K562 (cell line): ENCODE measurements around the gene THSD8. TPM values are rescaled to one million over a fixed set of nuclear protein-coding genes. Genes with fewer than 3 reads are reported as not detected.

Experiments used
- CHD1 ChIP-seq: fragments of 200-600 bp; sonication (generic); IDR thresholded peaks from one replicate; pipeline ENCODE4 v1.6.1; 2012; ENCODE audit warnings: mild to moderate bottlenecking, moderate library complexity, low read length, inconsistent platforms
- ESRRB ChIP-seq: fragments of 250-450 bp; sonication (Bioruptor Pico); IDR thresholded peaks from 2 replicates; pipeline ENCODE4 v1.5.0; 2020; ENCODE audit warnings: mild to moderate bottlenecking, moderate library complexity, borderline replicate concordance
- FOXK1 ChIP-seq: sonication (generic); formaldehyde crosslinking; IDR thresholded peaks from 2 replicates; pipeline ENCODE4 v1.8.0; 2022; ENCODE audit warnings: missing genetic modification reagents, mild to moderate bottlenecking, borderline replicate concordance
- FOXP1 ChIP-seq: sonication (generic); formaldehyde crosslinking; IDR thresholded peaks from 2 replicates; pipeline ENCODE4 v1.8.0; 2022; ENCODE audit warnings: mild to moderate bottlenecking, missing genetic modification reagents
- HDAC1 ChIP-seq, 2 experiments: fragments of 450-650 bp; IDR thresholded peaks; 2 replicates each; pipeline ENCODE4 v1.6.1; 2016 to 2017; ENCODE audit warnings: inconsistent platforms in 1 of 2, mild to moderate bottlenecking in 1 of 2, moderate library complexity in 1 of 2
- MED1 ChIP-seq: sonication (generic); formaldehyde crosslinking; IDR thresholded peaks from 2 replicates; pipeline ENCODE4 v1.8.1; 2023; ENCODE audit warnings: missing genetic modification reagents, borderline replicate concordance
- NFXL1 ChIP-seq: fragments of 450-650 bp; formaldehyde crosslinking; IDR thresholded peaks from 2 replicates; pipeline ENCODE4 v1.4.0; 2021; ENCODE audit warnings: mild to moderate bottlenecking
- NUFIP1 ChIP-seq: fragments of 450-650 bp; IDR thresholded peaks from 2 replicates; pipeline ENCODE4 v1.6.1; 2018; ENCODE audit not compliant: partially characterized antibody
- SLC30A9 ChIP-seq: fragments of 250-450 bp; sonication (Bioruptor Pico); IDR thresholded peaks from 2 replicates; pipeline ENCODE4 v1.8.0; 2022; ENCODE audit warnings: mild to moderate bottlenecking, moderate library complexity
- ZNF347 ChIP-seq: fragments of 450-650 bp; formaldehyde crosslinking; IDR thresholded peaks from 2 replicates; pipeline ENCODE4 v1.4.0; 2020; ENCODE audit warnings: low read depth, mild to moderate bottlenecking, moderate library complexity
- polyA plus RNA-seq, 8 experiments: library from polyadenylated mRNA; depleted of rRNA in 4 of 8; stranded (reverse) in 5 of 8; unstranded in 3 of 8; fragments of >200 nt; fragmentation: Nextera tagmentation in 2 of 8; fragmentation: Illumina TruSeq in 1 of 8; extraction: Ambion mirVana in 2 of 8; extraction: Trizol in 1 of 8; gene quantifications; 2 replicates each; pipeline versions ENCODE4 v1.2.1 to v1.2.3, GENCODE V29; 2011 to 2014; ENCODE audit warnings: inconsistent platforms in 1 of 8, missing spikeins in 1 of 8
- total RNA-seq, 7 experiments: library from RNA; depleted of rRNA in 6 of 7; stranded (reverse); fragments of >200 nt in 6 of 7; fragmentation: Illumina TruSeq in 2 of 7; extraction: Trizol in 2 of 7; gene quantifications; 2 replicates each; pipeline versions ENCODE4 v1.2.1 to v1.2.3, GENCODE V29; 2011 to 2021; ENCODE audit warnings: low replicate concordance in 1 of 7
- TF ChIP-seq, protein P1 (sequence below): sonication (generic); formaldehyde crosslinking; IDR thresholded peaks from 2 replicates; pipeline ENCODE4 v1.8.0; 2022; ENCODE audit warnings: mild to moderate bottlenecking, missing genetic modification reagents
- TF ChIP-seq, protein P2 (sequence below): fragments of 450-650 bp; formaldehyde crosslinking; IDR thresholded peaks from 2 replicates; pipeline ENCODE4 v1.4.0; 2022; ENCODE audit warnings: missing genetic modification characterization
- TF ChIP-seq, protein P3 (sequence below): sonication (generic); formaldehyde crosslinking; IDR thresholded peaks from 2 replicates; pipeline ENCODE4 v1.8.0; 2022; ENCODE audit warnings: missing genetic modification reagents, mild to moderate bottlenecking, moderate library complexity, borderline replicate concordance
- TF ChIP-seq, protein P4 (sequence below), 2 experiments: fragments of 450-650 bp in 1 of 2; IDR thresholded peaks; 2 replicates each; pipeline ENCODE4 v1.6.1; 2011 to 2017; ENCODE audit warnings: low read depth in 2 of 2, antibody characterized with exemption in 1 of 2, borderline replicate concordance in 1 of 2, low read length in 1 of 2, mild to moderate bottlenecking in 1 of 2, mixed read lengths in 1 of 2; ENCODE audit not compliant: control insufficient read depth in 1 of 2
- TF ChIP-seq, protein P5 (sequence below): sonication (generic); formaldehyde crosslinking; IDR thresholded peaks from 2 replicates; pipeline ENCODE4 v1.9.0; 2022; ENCODE audit warnings: mild to moderate bottlenecking, missing genetic modification reagents
- TF ChIP-seq, protein P6 (sequence below): fragments of 450-650 bp; IDR thresholded peaks from 2 replicates; pipeline ENCODE4 v1.6.1; 2016; ENCODE audit warnings: borderline replicate concordance

THSD8 gene
- total and polyA plus RNA-seq, 9 of the 15 experiments (the other 6 are each of a cell fraction or from before 2014, with no cell fraction given): 8.4 to 42.4 (median 19.9) TPM; not detected in 2

DNA sequence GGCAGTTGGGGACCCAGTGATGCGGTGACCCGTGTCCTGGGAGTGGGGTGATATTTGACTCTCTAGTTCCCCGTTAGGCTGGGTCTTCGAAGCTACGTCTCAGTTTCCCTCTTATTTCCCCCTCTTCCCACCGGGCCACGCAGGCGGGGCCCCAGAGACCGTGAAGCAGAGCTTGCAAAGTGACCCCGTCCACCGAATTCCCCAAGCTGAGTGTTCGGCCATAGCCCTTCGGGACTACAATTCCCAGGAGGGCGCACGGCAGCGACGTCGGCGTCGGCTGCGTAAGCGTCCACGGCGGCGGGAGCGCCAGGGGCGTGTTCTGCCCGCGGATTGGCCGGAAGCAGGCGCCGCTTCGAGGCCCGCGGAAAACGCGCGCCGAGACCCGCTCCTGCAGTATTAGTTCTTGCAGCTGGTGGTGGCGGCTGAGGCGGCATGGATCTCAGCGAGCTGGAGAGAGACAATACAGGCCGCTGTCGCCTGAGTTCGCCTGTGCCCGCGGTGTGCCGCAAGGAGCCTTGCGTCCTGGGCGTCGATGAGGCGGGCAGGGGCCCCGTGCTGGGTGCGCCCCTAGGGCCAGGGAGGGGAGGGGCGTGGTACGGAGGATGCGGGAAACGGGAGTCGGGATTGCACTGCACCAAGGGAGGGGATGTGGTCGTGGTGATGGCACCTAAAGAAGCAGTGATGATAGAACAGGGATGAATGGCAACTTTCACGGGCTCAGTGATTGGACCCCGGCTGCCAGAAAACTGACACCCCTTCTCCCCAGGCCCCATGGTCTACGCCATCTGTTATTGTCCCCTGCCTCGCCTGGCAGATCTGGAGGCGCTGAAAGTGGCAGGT lies 4.6 kb downstream of the THSD8 start, which contains the start of gene RNASEH2A (continued):
- TF ChIP-seq, protein P1, sequence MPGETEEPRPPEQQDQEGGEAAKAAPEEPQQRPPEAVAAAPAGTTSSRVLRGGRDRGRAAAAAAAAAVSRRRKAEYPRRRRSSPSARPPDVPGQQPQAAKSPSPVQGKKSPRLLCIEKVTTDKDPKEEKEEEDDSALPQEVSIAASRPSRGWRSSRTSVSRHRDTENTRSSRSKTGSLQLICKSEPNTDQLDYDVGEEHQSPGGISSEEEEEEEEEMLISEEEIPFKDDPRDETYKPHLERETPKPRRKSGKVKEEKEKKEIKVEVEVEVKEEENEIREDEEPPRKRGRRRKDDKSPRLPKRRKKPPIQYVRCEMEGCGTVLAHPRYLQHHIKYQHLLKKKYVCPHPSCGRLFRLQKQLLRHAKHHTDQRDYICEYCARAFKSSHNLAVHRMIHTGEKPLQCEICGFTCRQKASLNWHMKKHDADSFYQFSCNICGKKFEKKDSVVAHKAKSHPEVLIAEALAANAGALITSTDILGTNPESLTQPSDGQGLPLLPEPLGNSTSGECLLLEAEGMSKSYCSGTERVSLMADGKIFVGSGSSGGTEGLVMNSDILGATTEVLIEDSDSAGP (CRISPR knock-in tag): no peak
- no peak for TF ChIP-seq ESRRB (CRISPR knock-in tag)
- TF ChIP-seq, protein P2, sequence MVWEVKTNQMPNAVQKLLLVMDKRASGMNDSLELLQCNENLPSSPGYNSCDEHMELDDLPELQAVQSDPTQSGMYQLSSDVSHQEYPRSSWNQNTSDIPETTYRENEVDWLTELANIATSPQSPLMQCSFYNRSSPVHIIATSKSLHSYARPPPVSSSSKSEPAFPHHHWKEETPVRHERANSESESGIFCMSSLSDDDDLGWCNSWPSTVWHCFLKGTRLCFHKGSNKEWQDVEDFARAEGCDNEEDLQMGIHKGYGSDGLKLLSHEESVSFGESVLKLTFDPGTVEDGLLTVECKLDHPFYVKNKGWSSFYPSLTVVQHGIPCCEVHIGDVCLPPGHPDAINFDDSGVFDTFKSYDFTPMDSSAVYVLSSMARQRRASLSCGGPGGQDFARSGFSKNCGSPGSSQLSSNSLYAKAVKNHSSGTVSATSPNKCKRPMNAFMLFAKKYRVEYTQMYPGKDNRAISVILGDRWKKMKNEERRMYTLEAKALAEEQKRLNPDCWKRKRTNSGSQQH (CRISPR knock-in tag): no peak
- TF ChIP-seq NFXL1 (CRISPR knock-in tag): no peak
- TF ChIP-seq FOXK1 (CRISPR knock-in tag): no peak
- TF ChIP-seq FOXP1: peak; percentile 34; the same call in 1 of the 2 replicates
- TF ChIP-seq, protein P3, sequence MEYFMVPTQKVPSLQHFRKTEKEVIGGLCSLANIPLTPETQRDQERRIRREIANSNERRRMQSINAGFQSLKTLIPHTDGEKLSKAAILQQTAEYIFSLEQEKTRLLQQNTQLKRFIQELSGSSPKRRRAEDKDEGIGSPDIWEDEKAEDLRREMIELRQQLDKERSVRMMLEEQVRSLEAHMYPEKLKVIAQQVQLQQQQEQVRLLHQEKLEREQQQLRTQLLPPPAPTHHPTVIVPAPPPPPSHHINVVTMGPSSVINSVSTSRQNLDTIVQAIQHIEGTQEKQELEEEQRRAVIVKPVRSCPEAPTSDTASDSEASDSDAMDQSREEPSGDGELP (CRISPR knock-in tag): peak; percentile 98
- TF ChIP-seq, protein P4, sequence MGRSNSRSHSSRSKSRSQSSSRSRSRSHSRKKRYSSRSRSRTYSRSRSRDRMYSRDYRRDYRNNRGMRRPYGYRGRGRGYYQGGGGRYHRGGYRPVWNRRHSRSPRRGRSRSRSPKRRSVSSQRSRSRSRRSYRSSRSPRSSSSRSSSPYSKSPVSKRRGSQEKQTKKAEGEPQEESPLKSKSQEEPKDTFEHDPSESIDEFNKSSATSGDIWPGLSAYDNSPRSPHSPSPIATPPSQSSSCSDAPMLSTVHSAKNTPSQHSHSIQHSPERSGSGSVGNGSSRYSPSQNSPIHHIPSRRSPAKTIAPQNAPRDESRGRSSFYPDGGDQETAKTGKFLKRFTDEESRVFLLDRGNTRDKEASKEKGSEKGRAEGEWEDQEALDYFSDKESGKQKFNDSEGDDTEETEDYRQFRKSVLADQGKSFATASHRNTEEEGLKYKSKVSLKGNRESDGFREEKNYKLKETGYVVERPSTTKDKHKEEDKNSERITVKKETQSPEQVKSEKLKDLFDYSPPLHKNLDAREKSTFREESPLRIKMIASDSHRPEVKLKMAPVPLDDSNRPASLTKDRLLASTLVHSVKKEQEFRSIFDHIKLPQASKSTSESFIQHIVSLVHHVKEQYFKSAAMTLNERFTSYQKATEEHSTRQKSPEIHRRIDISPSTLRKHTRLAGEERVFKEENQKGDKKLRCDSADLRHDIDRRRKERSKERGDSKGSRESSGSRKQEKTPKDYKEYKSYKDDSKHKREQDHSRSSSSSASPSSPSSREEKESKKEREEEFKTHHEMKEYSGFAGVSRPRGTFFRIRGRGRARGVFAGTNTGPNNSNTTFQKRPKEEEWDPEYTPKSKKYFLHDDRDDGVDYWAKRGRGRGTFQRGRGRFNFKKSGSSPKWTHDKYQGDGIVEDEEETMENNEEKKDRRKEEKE (IDR thresholded peaks at IDR 0.05; ENCODE audit: borderline replicate concordance in 1 of 2, control insufficient read depth in 1 of 2, low read depth in 2 of 2, low read length in 1 of 2): no peak
- peak in 1 of 2 experiments; percentile 98; a peak in 2 of 4 replicates for TF ChIP-seq HDAC1 (IDR thresholded peaks at IDR 0.05)
- no peak for TF ChIP-seq SLC30A9 (CRISPR knock-in tag)
- TF ChIP-seq NUFIP1: no peak
- TF ChIP-seq, protein P5, sequence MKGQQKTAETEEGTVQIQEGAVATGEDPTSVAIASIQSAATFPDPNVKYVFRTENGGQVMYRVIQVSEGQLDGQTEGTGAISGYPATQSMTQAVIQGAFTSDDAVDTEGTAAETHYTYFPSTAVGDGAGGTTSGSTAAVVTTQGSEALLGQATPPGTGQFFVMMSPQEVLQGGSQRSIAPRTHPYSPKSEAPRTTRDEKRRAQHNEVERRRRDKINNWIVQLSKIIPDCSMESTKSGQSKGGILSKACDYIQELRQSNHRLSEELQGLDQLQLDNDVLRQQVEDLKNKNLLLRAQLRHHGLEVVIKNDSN (CRISPR knock-in tag): 0 out of 2 replicates have a peak, but pooled peaks have one; percentile 10
- TF ChIP-seq, protein P6, sequence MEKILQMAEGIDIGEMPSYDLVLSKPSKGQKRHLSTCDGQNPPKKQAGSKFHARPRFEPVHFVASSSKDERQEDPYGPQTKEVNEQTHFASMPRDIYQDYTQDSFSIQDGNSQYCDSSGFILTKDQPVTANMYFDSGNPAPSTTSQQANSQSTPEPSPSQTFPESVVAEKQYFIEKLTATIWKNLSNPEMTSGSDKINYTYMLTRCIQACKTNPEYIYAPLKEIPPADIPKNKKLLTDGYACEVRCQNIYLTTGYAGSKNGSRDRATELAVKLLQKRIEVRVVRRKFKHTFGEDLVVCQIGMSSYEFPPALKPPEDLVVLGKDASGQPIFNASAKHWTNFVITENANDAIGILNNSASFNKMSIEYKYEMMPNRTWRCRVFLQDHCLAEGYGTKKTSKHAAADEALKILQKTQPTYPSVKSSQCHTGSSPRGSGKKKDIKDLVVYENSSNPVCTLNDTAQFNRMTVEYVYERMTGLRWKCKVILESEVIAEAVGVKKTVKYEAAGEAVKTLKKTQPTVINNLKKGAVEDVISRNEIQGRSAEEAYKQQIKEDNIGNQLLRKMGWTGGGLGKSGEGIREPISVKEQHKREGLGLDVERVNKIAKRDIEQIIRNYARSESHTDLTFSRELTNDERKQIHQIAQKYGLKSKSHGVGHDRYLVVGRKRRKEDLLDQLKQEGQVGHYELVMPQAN: peak; percentile 94
- no peak for TF ChIP-seq CHD1
- TF ChIP-seq ZNF347 (CRISPR knock-in tag): no peak
- no peak for TF ChIP-seq MED1 (CRISPR knock-in tag)
